ENCODE measurements around the gene LRRC8B.

Gene LRRC8B

DNA sequence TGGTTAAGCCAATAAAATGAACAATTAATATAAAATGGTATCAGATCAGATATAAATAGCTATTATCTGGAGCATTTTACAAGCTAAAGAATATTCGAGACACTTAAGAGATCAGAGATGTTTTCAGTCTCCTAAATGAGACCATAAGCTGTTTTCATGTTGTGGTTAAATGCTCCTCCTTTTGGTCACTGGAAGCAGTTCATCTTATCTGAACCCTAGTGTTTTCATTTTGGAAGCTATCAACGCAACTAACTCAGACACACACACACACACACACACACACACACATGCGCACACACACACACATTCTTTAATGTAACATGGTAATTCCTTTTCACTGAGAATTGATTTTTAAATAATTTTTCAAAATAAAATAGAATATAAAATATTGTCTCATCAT lies 98.3 kb downstream of the LRRC8B start:
- Histone ChIP-seq H3K9ac (ENCODE audit: low read length) (no peak overlapping the region), H4K20me1 (ENCODE audit: low read depth, low read length) (no peaks in the 10 kb centered on the region), H3F3A (ENCODE audit: insufficient read depth) (no peaks in the 10 kb centered on the region), H3K36me3 (ENCODE audit: low read length) (no peaks in the 10 kb centered on the region), H3K9me2 (replicated peaks; ENCODE audit: insufficient read depth, low read length) (no peaks in the 10 kb centered on the region), H3K79me2 (ENCODE audit: insufficient read depth, low read length) (no peaks in the 10 kb centered on the region), H3K27ac (ENCODE audit: low read depth, low read length) (no peak overlapping the region), H3K27me3 (ENCODE audit: low read length) (no peaks in the 10 kb centered on the region), H3K4me2 (ENCODE audit: low read depth, low read length, poor library complexity, severe bottlenecking) (no peak overlapping the region), H3K4me3 (ENCODE audit: insufficient read depth, low read length, poor library complexity, severe bottlenecking) (no peak overlapping the region), H2AFZ (ENCODE audit: low read depth, low read length, severe bottlenecking) (no peak overlapping the region), H3K9me3 (ENCODE audit: insufficient read depth, low read length) (no peaks in the 10 kb centered on the region)
- TF ChIP-seq, protein P1, sequence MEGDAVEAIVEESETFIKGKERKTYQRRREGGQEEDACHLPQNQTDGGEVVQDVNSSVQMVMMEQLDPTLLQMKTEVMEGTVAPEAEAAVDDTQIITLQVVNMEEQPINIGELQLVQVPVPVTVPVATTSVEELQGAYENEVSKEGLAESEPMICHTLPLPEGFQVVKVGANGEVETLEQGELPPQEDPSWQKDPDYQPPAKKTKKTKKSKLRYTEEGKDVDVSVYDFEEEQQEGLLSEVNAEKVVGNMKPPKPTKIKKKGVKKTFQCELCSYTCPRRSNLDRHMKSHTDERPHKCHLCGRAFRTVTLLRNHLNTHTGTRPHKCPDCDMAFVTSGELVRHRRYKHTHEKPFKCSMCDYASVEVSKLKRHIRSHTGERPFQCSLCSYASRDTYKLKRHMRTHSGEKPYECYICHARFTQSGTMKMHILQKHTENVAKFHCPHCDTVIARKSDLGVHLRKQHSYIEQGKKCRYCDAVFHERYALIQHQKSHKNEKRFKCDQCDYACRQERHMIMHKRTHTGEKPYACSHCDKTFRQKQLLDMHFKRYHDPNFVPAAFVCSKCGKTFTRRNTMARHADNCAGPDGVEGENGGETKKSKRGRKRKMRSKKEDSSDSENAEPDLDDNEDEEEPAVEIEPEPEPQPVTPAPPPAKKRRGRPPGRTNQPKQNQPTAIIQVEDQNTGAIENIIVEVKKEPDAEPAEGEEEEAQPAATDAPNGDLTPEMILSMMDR (IDR thresholded peaks at IDR 0.05; ENCODE audit: insufficient read depth, low read length, poor library complexity, severe bottlenecking) = no peak
- no peak for TF ChIP-seq EZH2phosphoT487 (conservative IDR thresholded peaks at IDR 0.05; ENCODE audit: low read length)

DNA sequence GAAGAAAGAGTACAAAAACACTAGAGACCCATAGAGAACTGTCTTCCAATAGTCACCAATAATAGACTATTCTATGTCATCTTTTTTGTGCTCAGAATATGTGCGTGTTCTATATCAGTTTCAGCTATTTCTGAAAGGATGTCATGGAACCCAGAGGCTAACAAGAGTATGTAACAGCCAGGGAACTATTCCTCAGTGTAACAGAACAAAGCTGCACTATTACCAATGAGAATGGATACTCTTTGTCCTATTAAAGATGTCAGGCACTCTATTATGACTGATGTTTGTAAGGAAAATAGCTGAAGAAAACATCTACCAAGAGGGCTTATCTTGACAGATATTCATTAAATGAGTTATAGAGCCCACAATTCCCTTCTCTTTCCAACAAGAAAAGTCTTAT lies 99.7 kb downstream of the LRRC8B start:
- Histone ChIP-seq H3K27me3 (ENCODE audit: low read length) (no peaks in the 10 kb centered on the region), H3F3A (ENCODE audit: insufficient read depth) (no peaks in the 10 kb centered on the region), H3K36me3 (ENCODE audit: low read length) (no peaks in the 10 kb centered on the region), H3K4me3 (ENCODE audit: insufficient read depth, low read length, poor library complexity, severe bottlenecking) (no peak overlapping the region), H3K4me2 (ENCODE audit: low read depth, low read length, poor library complexity, severe bottlenecking) (no peak overlapping the region), H3K9me3 (ENCODE audit: insufficient read depth, low read length) (no peaks in the 10 kb centered on the region), H3K9me2 (replicated peaks; ENCODE audit: insufficient read depth, low read length) (no peaks in the 10 kb centered on the region), H3K27ac (ENCODE audit: low read depth, low read length) (no peak overlapping the region), H3K79me2 (ENCODE audit: insufficient read depth, low read length) (no peaks in the 10 kb centered on the region), H4K20me1 (ENCODE audit: low read depth, low read length) (no peaks in the 10 kb centered on the region), H3K9ac (ENCODE audit: low read length) (no peak overlapping the region), H2AFZ (ENCODE audit: low read depth, low read length, severe bottlenecking) (no peak overlapping the region)
- TF ChIP-seq, protein P1 (IDR thresholded peaks at IDR 0.05; ENCODE audit: insufficient read depth, low read length, poor library complexity, severe bottlenecking) = no peak
- no peak for TF ChIP-seq EZH2phosphoT487 (conservative IDR thresholded peaks at IDR 0.05; ENCODE audit: low read length)

DNA sequence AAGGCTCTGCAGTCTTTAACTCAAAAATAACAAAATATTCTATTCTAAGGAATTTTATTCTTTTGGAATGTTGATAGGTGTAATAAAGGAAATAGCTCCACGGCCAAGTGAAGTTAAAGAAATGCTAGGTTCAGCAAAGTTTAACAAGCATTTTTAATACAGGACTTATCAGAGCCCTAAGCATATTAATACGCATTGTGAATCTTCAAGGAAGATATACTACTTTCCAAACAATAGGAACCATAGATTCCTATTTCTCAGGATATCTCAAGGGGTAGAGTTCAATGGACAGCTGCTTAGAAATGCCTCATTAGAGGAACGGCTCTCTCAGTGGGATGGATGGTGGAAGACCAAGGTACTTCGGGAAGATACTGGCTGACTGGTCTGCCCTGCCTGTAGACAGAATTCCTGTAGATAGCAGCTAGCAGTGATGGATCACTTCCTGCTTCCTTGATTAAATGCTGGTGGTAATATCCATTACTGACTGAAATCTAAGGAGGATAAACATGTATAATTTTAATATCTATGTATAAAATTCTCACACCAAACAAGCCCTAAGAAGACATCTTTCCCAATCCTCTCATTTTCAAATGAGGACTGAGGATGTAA lies 100.2 kb downstream of the LRRC8B start:
- H3K79me2 ChIP-seq (ENCODE audit: insufficient read depth, low read length) = no peaks in the 10 kb centered on the region
- no peak overlapping the region for H3K9ac ChIP-seq (ENCODE audit: low read length)
- H3K4me3 ChIP-seq (ENCODE audit: insufficient read depth, low read length, poor library complexity, severe bottlenecking) = no peak overlapping the region
- no peaks in the 10 kb centered on the region for H3K36me3 ChIP-seq (ENCODE audit: low read length)
- no peaks in the 10 kb centered on the region for H3K9me2 ChIP-seq (replicated peaks; ENCODE audit: insufficient read depth, low read length)
- H2AFZ ChIP-seq (ENCODE audit: low read depth, low read length, severe bottlenecking) = no peak overlapping the region
- no peaks in the 10 kb centered on the region for H4K20me1 ChIP-seq (ENCODE audit: low read depth, low read length)
- no peaks in the 10 kb centered on the region for H3F3A ChIP-seq (ENCODE audit: insufficient read depth)
- no peaks in the 10 kb centered on the region for H3K9me3 ChIP-seq (ENCODE audit: insufficient read depth, low read length)
- H3K27me3 ChIP-seq (ENCODE audit: low read length) = no peaks in the 10 kb centered on the region
- H3K4me2 ChIP-seq (ENCODE audit: low read depth, low read length, poor library complexity, severe bottlenecking) = no peak overlapping the region
- no peak overlapping the region for H3K27ac ChIP-seq (ENCODE audit: low read depth, low read length)
- TF ChIP-seq, protein P1 (IDR thresholded peaks at IDR 0.05; ENCODE audit: insufficient read depth, low read length, poor library complexity, severe bottlenecking) = no peak
- no peak for TF ChIP-seq EZH2phosphoT487 (conservative IDR thresholded peaks at IDR 0.05; ENCODE audit: low read length)

Data from SU-DHL-6 (cell line).